Smooth muscle cell (in vitro differentiated cells): ENCODE results near the gene GTF2H4. TPM values are rescaled to one million over a fixed set of nuclear protein-coding genes. Genes with fewer than 3 reads are reported as not detected.
"Not testable (repeated sequence)": the region's sequence is repeated elsewhere in the genome, so short reads cannot be mapped to it uniquely, and the experiment has no call there.

Experiments used
- DNase-seq: peaks from one replicate; lab custom pipeline; 2025; ENCODE audit not compliant: unreplicated experiment; lab: John Stamatoyannopoulos, UW
- H2AFZ ChIP-seq: fragments of 200-600 bp; sonication (generic); 2 replicates; pipeline ENCODE4 v1.6.0; 2016; ENCODE audit warnings: antibody characterized with exemption, low read depth, mild to moderate bottlenecking
- H3F3A ChIP-seq: fragments of 200-600 bp; sonication (generic); 2 replicates; pipeline ENCODE4 v1.6.0; 2017; ENCODE audit warnings: antibody characterized with exemption, low read depth
- H3K27ac ChIP-seq: fragments of 200-600 bp; sonication (generic); 2 replicates; pipeline ENCODE4 v1.5.1; 2016; ENCODE audit warnings: low read depth, mild to moderate bottlenecking
- H3K27me3 ChIP-seq: fragments of 200-600 bp; sonication (generic); 2 replicates; pipeline ENCODE4 v1.6.1; 2016; ENCODE audit warnings: low read depth, mild to moderate bottlenecking
- H3K36me3 ChIP-seq: fragments of 200-600 bp; sonication (generic); 2 replicates; pipeline ENCODE4 v1.5.1; 2016; ENCODE audit warnings: low read depth
- H3K4me1 ChIP-seq: fragments of 200-600 bp; sonication (generic); 2 replicates; pipeline ENCODE4 v1.5.1; 2016; ENCODE audit warnings: low read depth
- H3K4me2 ChIP-seq: fragments of 200-600 bp; sonication (generic); 2 replicates; pipeline ENCODE4 v1.6.0; 2016; ENCODE audit warnings: mild to moderate bottlenecking
- H3K4me3 ChIP-seq: fragments of 200-600 bp; sonication (generic); 2 replicates; pipeline ENCODE4 v1.5.1; 2016; ENCODE audit warnings: mild to moderate bottlenecking
- H3K79me2 ChIP-seq: fragments of 200-600 bp; sonication (generic); 2 replicates; pipeline ENCODE4 v1.6.0; 2016; ENCODE audit warnings: low read depth, mild to moderate bottlenecking
- H3K9ac ChIP-seq: fragments of 200-600 bp; sonication (generic); 2 replicates; pipeline ENCODE4 v1.6.0; 2016; ENCODE audit warnings: low read depth
- H3K9me3 ChIP-seq: fragments of 200-600 bp; sonication (generic); replicated peaks from 2 replicates; pipeline ENCODE4 v1.5.1; 2016; ENCODE audit warnings: low read depth
- H4K20me1 ChIP-seq: fragments of 200-600 bp; sonication (generic); 2 replicates; pipeline ENCODE4 v1.6.0; 2016; ENCODE audit warnings: low read depth
- WGBS: methylation state at CpG from one replicate; pipeline ENCODE4 v1.1.7; 2016; ENCODE audit warnings: low lambda C conversion rate; 5-methylcytosine and 5-hydroxymethylcytosine counted together
- polyA plus RNA-seq: library from polyadenylated mRNA; unstranded; fragments of >200 nt; fragmentation: Nextera tagmentation; extraction: Ambion mirVana; gene quantifications from 2 replicates; pipeline ENCODE4 v1.2.1, GENCODE V29; 2016
- total RNA-seq: library from RNA; depleted of rRNA; stranded (reverse); fragments of >200 nt; gene quantifications from 2 replicates; pipeline ENCODE4 v1.2.3, GENCODE V29; 2014
- TF ChIP-seq, protein P1 (sequence below): fragments of 200-600 bp; sonication (generic); IDR thresholded peaks from 2 replicates; pipeline ENCODE4 v1.5.1; 2017; ENCODE audit warnings: borderline replicate concordance, mild to moderate bottlenecking, antibody characterized with exemption; ENCODE audit not compliant: insufficient read depth, poor library complexity, severe bottlenecking

GTF2H4 gene
- total and polyA plus RNA-seq, 2 experiments from 2014 or later = 9.5 to 15.6 TPM

DNA sequence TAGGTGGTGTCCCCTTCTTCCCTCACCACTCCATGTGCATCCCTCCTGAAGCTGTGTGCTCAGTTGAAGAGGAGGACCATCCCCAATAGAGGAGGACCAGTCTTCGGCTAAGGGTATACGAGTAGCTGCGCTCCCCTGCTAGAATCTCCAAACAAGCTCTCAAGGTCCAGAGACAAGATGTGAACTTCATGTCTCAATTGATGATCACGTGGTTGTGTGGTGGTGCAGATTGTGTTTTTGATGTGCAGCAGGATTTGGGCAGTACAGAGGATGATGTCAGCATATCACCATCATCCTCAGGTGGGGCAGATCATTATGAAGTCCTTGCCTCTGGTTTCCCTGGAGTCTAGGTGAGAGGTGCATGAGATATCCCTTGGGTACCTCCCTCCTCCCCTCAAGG is 43.7 kb upstream of the GTF2H4 start:
- Histone ChIP-seq H4K20me1 (no peaks in the 10 kb centered on the region), H3K4me2 (no peak overlapping the region), H3K27ac (no peak overlapping the region), H2AFZ (no peak overlapping the region), H3K4me3 (no peak overlapping the region), H3F3A (no peaks in the 10 kb centered on the region), H3K4me1 (no peaks in the 10 kb centered on the region), H3K27me3 (no peaks in the 10 kb centered on the region), H3K9ac (no peak overlapping the region), H3K79me2 (no peaks in the 10 kb centered on the region), H3K9me3 (no peaks in the 10 kb centered on the region), H3K36me3 (no peaks in the 10 kb centered on the region)
- TF ChIP-seq, protein P1, sequence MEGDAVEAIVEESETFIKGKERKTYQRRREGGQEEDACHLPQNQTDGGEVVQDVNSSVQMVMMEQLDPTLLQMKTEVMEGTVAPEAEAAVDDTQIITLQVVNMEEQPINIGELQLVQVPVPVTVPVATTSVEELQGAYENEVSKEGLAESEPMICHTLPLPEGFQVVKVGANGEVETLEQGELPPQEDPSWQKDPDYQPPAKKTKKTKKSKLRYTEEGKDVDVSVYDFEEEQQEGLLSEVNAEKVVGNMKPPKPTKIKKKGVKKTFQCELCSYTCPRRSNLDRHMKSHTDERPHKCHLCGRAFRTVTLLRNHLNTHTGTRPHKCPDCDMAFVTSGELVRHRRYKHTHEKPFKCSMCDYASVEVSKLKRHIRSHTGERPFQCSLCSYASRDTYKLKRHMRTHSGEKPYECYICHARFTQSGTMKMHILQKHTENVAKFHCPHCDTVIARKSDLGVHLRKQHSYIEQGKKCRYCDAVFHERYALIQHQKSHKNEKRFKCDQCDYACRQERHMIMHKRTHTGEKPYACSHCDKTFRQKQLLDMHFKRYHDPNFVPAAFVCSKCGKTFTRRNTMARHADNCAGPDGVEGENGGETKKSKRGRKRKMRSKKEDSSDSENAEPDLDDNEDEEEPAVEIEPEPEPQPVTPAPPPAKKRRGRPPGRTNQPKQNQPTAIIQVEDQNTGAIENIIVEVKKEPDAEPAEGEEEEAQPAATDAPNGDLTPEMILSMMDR = no peak
- no peak for DNase-seq
- 87% methylated on average over 4 of the region's 4 CpGs for WGBS

DNA sequence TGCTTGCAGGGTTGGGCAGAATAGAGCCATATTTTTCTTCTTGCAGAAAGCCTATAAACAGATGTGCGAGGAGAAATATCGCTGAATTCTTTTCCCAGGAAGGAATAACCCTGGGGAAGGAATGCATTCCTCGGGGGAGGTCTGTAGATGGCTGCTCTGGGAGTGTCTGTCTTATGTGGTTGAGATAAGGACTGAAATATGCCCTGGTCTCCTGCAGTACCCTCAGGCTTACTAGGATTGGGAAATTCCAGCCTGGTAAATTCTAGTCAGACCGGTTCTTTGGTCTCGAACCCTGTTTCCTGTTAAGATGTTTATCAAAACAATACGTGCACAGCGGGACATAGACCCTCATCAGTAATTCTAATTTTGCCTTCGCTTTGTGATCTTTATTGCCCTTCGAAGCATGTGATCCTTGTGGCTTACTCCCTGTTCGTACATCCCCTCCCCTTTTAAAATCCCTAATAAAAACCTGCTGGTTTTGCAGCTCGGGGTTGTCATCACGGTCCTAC is 38.7 kb upstream of the GTF2H4 start:
- H3F3A ChIP-seq, H3K36me3 ChIP-seq, H4K20me1 ChIP-seq, H3K27ac ChIP-seq, H3K4me3 ChIP-seq, H3K27me3 ChIP-seq, H3K9me3 ChIP-seq, H3K4me2 ChIP-seq, H3K9ac ChIP-seq, H2AFZ ChIP-seq, H3K79me2 ChIP-seq, DNase-seq, H3K4me1 ChIP-seq: not testable (repeated sequence)
- WGBS = 76% methylated on average over 12 of the region's 12 CpGs

DNA sequence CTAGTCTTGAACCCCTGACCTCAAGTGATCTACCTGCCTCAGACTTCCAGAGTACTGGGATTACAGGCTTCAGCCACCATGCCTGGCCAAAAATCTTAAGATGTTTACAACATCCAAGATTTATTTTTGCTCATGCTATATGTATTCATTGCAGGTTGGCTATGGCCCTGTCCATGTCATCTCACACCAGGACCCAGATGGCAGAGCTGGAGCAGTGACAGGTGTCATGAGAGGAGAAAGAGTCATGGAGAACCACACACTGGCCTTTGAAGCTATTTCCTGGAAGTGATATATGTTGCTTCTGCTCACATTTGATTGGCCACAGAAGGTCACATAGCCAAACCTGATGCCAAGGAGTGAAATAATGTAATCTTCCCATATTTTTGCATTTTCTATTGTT is 37.5 kb upstream of the GTF2H4 start:
- Histone ChIP-seq H2AFZ (no peak overlapping the region), H3K79me2 (no peaks in the 10 kb centered on the region), H3K4me1 (no peaks in the 10 kb centered on the region), H3K9ac (no peak overlapping the region), H3K9me3 (no peaks in the 10 kb centered on the region), H4K20me1 (no peaks in the 10 kb centered on the region), H3K4me2 (no peak overlapping the region), H3K27me3 (no peaks in the 10 kb centered on the region), H3K4me3 (no peak overlapping the region), H3K36me3 (no peaks in the 10 kb centered on the region), H3F3A (no peaks in the 10 kb centered on the region), H3K27ac (no peak overlapping the region)
- TF ChIP-seq, protein P1 = no peak
- no peak for DNase-seq

DNA sequence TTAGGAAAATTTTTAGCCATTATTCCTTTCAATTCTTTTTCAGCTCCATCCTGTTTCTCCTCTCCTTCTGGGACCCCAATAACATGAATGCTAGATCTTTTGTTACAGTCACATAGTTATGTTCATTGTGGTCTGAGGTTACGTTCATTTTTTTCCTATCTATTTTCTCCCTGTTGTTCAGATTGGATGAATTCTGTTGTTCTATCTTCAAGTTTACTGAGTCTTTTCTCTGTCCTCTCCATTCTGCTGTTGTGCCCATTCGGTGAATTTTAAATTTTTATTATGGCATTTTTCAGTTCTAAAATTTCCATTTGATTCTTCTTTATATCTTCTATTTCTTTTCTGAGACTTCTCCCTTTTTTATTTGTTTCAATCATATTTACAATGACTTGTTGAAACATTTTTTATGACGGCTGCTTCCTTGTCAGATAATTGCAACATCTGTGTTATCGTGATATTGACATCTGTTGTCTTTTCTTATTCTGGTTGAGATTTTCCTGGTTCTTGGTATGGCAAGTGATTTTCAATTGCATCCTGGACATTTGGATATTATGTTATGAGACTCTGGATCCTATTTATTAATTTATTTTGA is 36.3 kb upstream of the GTF2H4 start:
- no peaks in the 10 kb centered on the region for H3K36me3 ChIP-seq
- peaks cover 3% of the 10 kb centered on the region for H3F3A ChIP-seq
- TF ChIP-seq, protein P1 = no peak
- H3K4me1 ChIP-seq = peaks cover 4% of the 10 kb centered on the region
- H3K4me3 ChIP-seq = no peak overlapping the region
- no peak for DNase-seq
- no peak overlapping the region for H2AFZ ChIP-seq
- no peaks in the 10 kb centered on the region for H3K79me2 ChIP-seq
- H3K4me2 ChIP-seq = no peak overlapping the region
- H3K9ac ChIP-seq = no peak overlapping the region
- no peaks in the 10 kb centered on the region for H4K20me1 ChIP-seq
- WGBS = 68% methylated on average over 4 of the region's 4 CpGs
- no peaks in the 10 kb centered on the region for H3K9me3 ChIP-seq
- H3K27me3 ChIP-seq = no peaks in the 10 kb centered on the region
- H3K27ac ChIP-seq = no peak overlapping the region
